Hematopoietic multipotent progenitor cell treated with erythropoietin and hydrocortisone succinate and interleukin-3 and kit ligand, for 4 days (in vitro differentiated cells): Measurements from ENCODE around the gene DEUP1.
A peak's percentile ranks its signal among the peaks of the same experiment; 100 is the strongest.
"Not testable (repeated sequence)": the region's sequence is repeated elsewhere in the genome, so short reads cannot be mapped to it uniquely, and the experiment has no call there.

Source experiments
- DNase-seq: peaks from one replicate; pipeline ENCODE4 v3.0.0-alpha.2; 2015

The DEUP1 gene

DNA sequence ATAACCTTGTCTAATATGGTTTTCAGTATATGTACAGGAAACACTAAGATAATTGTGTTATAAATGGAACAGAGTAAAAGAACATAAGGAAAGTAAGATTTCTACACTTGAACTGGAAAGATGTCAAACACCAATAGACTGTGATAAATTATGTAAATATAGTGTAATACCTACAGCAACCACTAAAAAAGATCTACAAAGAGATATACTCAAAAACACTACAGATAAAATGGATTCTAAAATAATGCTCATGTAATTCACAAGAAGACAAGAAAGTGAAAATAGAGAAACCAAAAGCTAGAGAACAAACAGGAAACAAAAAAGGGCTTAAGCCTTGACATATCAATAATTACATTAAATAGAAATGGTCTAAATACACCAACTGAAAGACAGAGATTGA lies 30.9 kb downstream of the DEUP1 start:
- no peak for DNase-seq

DNA sequence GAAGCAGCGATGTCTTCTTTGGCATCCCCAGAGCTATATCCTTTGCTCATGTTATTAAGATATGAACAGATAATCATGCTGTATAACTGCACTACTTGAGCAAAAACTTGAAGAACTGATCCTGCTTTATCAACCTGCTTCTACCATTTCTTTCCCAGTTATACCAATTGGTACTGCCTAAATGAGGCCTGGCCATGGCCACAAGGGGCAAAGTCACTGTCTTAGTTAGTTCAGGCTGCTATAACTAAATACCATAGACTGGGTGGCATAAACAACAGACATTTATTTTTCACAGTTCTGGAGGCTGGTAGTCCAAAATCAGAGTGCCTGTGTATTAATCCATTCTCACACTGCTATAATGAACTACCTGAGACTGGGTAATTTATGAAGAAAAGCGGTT lies 37.5 kb downstream of the DEUP1 start:
- no peak for DNase-seq

DNA sequence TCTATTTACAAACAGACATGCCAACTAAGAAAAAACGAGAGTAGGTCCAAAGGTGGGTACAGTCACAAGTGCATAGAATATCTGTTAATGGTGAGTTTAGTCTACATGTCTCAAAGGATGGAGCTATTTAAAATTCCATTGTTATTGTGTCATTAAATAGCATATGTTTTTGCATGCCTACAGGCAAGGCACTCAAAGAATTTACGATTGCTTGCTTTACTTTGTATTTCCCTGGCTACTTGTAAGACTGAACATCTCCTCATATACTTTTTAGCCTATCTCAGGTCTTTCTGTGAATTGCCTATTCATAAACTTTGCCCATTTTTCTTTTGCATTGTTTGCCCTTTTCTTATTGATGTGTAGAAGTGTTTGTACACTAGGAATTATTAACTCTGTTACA lies 39.7 kb downstream of the DEUP1 start:
- DNase-seq: no peak

DNA sequence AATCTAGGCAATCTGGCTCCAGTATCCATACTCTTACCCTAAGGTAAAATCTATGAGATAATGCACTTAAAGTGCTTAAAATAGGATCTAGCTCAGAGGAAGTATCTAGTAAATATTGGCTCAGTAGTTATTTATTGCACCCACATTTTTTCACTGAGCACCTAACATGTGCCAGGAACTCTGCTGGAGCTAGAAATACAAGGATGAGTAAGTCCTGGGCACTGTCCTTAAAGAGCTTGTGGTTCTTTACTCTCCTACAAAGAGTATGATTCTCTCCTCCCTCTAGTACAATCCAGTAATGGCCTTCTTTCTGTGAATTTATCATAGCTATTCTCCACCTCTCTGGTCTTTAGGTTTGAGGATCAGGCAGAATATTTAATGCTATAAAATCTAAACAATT lies 59.2 kb downstream of the DEUP1 start:
- DNase-seq: no peak

DNA sequence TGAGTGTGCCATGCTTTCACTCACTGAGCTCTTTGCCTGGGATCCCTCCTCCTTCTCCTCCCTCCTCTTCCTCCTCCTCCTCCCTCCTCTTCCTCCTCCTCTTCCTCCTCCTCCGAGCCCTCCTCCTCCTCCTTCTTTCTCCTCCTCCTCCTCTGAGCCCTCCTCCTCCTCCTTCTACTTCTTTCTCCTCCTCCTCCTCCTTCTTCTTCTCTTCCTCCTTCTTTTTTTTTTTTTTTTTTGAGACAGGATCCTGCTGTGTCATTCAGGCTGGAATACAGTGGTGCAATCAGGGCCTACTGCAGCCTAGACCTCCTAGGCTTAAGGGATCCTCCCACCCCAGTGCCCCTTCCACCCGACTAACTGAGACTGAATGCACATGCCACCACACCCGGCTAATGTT lies 62.3 kb downstream of the DEUP1 start:
- no peak for DNase-seq

DNA sequence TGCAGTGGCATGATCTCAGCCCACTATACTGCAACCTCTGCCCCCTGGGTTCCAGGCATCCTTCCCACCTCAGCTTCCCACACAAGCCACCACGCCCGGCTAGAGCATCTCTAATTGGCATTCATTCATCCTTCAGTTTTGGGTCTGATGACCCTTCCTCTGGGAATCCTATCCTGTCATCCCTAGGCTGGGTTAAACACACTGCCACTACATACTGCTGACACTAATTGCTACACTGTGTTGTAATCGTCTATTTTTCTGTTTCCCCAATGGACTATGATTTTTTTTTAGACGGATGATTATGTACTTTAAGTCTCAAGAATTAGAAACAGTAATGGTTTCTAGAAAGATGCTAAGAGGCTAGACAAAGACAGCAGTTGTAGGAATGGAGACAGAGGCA lies 62.8 kb downstream of the DEUP1 start:
- no peak for DNase-seq

DNA sequence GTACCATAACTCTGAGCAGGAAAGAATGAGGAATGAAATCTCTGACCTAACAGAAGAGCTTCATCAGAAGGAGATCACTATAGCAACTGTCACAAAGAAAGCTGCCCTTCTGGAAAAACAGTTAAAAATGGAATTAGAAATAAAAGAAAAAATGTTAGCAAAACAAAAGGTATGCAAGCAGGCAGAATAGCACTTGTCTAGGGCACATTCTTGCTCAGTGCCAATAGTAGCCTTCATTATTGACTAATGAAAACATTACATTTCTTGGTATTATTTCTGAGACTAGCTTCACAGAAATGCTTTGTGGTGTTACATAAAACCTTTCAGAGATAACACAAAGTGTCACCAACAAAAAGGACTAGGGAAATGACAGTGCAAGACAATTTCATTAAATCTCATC lies 63.9 kb downstream of the DEUP1 start:
- no peak for DNase-seq

DNA sequence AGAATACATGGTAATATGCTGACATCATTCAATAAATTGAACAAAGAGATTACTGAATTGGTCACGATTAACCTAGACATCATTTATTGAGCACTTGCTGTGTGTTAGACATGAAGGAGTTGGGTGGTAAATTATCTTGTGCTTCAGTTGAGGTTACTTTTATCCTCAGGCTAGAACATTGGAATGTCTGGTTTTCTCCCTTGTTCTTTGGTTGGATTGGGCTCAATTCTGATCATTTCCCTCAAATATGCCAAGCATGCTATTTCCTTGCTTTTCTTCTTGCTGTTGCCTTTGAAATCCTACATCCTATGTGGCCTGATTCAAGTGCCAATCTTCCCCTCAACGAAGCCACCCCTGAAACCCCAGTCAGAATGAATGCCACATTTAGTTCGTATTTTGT lies 65.8 kb downstream of the DEUP1 start:
- no peak for DNase-seq

DNA sequence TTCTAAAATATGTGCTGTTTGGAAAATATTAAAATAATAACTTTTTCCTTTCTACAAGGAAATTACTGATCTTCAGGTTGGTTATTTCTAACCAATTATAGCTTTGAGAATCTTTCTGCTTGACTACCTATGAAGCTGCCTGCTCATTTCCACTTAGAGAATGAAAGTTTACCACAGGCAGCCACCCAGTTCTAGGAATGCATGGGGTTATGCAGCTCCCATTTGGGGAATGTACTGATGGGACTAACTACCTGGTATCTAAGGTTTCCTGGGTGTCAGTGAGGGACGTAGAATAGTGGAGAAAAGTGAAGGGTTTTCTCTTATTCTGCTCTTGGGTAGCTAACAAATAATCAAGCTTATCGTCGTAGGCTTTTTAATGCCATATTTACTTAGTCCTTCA lies 73.4 kb downstream of the DEUP1 start:
- DNase-seq: no peak

DNA sequence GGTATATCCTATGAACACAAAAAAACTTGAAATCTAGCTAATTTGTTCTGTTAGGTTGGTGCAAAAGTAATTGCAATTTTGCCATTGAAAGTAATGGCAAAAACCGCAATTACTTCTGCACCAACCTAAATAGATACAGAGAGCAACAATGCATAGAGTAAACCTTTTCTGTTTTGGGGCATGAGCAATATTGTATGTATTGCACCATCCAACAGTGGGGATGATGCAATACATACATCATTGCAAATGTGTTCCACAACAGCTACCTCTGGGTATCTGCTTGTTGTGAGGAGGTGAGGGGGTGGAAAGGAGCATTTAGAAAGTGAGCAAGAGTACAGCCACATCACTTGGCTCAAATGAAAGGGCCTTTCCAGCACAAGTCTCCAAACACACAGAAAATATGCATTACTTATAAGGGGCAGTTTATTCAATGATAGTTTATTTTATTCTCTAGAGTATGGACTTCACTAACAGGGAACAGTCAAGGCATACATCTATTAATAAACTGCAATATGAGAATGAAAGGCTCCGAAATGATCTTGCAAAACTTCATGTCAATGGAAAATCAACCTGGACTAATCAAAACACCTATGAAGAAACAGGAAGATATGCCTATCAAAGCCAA lies 77.3 kb downstream of the DEUP1 start:
- DNase-seq: peak; percentile 19

DNA sequence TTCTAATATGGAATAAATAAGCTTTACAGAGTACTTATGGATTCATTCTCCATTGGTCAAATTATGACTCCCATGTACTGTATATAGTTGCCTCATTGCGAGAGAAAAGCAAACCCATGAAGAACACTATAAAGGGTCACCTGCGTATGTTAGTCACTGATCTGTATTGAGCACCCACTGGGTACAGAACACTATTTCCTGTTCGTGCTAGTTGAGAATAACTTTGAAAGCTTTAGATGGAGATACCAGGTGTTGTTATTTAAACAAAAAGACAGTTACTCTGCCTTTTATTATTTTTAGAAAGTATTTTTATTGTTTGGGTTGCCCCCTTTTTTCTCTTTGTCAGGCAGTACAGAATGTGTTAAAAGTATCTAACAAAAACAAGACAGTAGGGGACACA lies 79.9 kb downstream of the DEUP1 start:
- DNase-seq: no peak

DNA sequence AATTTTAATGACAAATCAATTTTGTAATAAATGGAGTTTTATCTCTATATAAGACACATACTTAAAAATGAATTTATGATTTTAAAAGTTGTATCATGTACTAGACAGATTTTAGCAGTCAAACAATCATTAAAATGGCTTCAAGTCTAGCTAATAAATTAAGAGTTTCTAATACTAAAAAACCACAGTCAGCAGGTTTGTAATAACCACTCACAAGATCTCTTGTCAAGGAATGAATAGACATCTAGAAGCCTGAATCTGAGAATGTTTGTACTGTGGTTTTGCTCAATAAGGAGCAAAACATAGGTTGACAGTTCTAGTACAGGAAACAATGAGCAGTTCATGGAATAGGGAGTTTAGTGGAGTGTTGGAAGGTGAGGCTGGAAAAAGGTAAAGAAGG lies 81.2 kb downstream of the DEUP1 start:
- no peak for DNase-seq

DNA sequence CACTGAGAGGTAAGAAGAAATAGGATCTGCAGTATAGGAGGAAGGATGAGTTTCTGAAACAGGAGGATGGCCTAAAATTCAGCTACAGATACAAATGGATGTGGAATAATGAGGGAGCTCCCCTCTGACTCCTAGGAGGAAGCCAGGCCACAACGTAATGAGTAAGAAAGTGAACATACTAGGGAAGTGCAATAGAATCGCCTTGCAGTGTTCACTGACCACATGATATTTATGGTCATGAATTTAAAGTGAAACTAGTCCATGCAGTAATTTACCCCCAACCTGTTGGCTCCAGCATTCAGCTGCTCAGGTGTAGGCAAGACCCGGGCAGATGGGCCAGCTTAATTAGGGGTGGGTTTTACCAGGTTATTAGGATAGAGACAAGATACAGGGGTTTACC lies 101.7 kb downstream of the DEUP1 start:
- no peak for DNase-seq

DNA sequence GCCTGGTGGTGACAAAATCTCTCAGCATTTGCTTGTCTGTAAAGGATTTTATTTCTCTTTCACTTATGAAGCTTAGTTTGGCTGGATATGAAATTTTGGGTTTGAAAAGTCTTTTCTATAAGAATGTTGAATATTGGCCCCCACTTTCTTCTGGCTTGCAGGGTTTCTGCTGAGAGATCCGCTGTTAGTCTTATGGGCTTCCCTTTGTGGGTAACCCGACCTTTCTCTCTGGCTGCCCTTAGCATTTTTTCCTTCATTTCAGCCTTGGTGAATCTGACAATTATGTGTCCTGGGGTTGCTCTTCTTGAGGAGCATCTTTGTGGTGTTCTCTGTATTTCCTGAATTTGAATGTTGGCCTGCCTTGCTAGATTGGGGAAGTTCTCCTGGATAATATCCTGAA lies 112.7 kb downstream of the DEUP1 start:
- not testable (repeated sequence) for DNase-seq

DNA sequence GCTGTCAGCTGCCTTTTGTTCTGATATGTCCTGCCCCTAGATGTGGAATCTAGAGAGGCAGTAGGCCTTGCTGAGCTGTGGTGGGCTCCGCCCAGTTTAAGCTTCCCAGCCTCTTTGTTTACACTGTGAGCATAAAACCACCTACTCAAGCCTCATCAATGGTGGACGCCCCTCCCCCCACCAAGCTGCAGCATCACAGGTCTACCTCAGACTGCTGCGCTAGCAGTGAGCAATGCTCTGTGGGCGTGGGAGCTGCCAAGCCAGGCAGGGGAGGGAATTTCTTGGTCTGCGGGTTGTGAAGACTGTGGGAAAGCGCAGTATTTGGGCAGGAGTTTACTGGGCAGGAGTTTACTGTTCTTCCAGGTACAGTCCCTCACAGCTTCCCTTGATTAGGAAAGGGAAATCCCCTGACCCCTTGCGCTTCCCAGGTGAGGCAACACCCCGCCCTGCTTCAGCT lies 114.1 kb downstream of the DEUP1 start:
- no peak for DNase-seq

DNA sequence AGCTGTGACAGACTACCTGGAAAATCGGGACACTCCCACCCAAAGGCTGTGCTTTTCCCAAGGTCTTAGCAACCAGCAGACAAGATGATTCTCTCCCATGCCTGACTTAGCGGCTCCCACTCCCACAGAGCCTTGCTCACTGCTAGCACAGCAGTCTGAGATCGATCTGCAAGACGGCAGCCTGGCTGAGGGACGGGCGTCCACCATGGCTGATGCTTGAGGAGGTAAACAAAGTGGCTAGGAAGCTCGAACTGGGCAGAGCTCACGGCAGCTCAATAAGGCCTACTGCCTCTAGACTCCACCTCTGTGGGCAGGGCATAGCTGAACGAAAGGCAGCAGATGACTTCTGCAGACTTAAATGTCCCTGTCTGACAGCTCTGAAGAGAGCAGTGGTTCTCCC lies 127.7 kb downstream of the DEUP1 start:
- DNase-seq: no peak

DNA sequence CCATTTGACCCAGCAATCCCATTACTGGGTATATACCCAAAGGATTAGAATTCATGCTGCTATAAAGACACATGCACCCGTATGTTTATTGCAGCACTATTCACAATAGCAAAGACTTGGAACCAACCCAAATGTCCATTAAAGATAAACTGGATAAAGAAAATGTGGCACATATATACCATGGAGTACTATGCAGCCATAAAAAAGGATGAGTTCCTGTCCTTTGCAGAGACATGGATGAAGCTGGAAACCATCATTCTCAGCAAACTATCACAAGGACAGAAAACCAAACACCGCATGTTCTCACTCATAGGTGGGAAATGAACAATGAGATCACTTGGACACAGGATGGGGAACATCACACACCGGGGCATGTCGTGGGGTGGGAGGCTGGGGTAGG lies 133.1 kb downstream of the DEUP1 start:
- not testable (repeated sequence) for DNase-seq

DNA sequence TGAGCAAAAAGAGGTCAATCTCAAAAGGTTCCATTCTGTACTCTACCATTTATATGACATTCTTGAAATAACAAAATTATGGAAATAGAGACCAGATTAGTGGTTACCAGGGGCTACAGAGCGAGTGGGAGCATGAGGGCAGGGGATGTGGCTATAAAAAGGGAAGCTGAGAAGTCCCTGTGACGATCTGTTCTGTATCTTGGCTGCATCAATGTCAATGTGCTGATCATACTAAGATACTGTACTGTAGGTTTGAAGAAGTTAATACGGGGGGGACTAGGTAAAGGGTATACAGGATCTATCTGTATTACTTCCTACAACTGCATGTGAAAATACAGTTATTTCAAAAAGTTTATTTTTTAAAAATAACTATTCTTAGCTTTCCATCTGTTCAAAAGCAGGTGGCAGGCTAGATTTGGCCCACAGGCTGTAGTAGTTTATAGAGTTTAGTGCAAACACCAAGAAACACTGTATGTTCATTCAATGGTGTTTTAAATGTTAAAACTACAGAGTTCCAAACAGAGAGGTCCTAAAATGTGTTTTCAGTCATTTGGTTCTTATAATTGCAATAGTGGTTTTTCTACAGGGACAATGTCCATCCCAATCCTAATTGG lies 134.5 kb downstream of the DEUP1 start:
- DNase-seq: peak; percentile 58

DNA sequence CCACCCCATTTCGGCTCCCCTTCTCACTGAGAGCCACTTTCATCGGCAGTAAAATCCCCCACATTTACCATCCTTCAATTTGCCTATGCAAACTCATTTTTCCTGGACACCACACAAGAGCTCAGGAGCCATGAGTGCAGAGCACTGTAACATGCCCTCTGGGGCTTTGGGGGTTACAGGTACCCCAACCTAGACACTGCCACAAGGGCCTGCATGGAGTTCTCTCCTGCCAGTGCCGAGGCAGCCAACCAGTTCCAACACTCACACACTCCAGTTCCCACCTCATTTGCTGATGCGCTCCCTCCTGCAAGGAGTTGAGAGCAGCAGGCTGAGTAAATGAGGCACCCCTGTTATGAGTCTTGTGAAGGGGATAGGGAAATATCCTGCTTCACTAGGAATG lies 136.5 kb downstream of the DEUP1 start:
- DNase-seq: no peak

DNA sequence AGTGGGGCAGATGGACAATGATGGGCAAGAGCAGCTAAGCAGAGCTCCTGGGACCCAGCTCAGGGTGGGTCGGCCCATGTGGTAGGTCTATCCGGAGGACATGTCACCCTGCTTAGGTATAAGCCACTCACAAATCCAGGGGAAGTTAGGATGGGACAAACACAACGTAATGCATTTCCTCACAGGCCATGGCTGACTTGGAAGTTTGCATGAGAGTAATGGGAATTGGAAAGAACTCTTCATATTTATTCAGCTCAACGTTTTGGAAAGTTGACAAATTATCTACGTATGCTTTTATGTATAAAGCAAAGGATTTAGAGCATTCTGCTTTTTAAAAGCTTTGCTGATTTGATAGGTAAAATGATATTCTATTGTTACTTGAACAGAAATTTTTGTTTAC lies 137.7 kb downstream of the DEUP1 start:
- DNase-seq: no peak

DNA sequence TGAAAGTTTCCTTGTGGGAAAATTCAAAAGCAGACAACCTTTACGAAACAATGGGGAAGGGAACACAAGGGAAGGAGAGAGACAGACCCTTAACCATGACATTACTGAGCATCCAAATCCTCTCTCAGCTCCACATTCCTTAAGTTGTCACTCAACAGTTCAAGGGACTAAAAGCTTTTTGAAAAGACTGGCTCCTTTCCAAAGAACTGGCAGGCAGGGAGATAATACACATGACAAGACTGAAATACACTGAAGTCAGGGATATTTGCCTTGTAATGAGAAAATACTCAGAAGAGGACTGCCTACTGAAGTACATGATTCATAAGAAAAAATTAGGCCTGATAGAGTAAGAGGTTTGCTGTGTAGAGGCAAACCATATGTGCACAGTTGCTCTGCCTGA lies 143.6 kb downstream of the DEUP1 start:
- no peak for DNase-seq

DNA sequence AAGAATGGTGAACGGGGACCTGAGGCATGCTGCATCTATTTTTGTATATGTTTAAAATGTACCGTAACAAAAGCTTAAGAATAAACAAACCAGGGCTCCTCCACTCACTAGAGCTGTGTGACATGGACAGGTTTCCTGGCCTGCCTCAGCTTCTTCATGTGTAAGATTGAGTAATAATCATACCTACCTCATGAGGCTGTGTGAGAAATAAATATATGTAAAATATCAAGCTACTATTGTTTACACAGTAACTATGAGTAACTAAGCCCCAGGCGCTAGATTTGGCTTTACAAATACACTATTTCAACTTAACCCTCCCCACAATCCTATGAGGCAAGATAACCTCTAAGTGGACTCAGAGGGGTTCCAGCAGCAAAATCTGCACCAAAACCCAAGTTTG lies 146.3 kb downstream of the DEUP1 start:
- DNase-seq: no peak

DNA sequence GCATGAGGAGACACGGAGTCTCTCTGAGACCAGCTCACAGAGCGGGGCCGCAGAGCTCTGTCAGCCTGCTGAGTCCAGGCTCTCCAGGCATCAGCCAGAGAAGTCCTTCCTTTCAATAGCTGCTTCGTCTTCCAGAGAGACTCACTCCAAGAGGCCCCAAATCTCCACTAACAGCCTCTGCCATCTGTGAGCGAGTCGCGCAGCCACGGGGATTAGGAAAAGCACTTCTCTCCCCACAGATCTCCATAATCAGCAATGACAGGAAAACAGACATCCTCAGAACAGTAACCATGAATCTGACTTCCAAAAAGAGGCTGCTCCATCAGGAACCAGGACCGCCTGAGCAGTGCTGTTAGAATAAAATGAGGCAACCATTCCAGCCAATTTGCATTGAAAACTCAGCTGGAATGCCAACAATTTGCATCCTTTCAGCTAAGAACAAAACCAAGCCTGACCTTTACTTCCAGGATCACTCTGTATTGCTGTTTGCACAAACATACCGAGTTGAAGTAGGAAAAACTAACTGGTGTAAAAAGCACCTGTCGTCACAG lies 147.2 kb downstream of the DEUP1 start:
- DNase-seq: no peak

DNA sequence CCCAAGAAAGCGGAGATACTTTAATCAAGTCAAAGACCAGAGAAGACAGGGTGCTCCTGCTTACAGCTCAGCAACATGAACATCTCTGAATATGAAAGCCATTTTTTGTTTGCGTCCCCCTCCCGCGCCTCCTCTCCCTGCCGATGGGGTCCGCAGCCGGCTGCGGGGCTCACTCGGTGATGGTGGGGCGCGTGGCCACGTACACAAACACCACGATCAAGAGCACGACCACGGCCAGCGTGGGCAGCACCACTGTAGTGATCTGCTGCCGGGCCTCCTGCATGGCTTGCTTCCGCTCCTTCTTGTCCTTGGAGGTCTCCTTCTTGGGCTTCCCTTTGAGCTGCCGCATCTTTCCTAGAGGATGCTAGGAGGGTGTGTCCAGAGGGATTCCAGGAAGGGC lies 148.3 kb downstream of the DEUP1 start:
- DNase-seq: no peak

DNA sequence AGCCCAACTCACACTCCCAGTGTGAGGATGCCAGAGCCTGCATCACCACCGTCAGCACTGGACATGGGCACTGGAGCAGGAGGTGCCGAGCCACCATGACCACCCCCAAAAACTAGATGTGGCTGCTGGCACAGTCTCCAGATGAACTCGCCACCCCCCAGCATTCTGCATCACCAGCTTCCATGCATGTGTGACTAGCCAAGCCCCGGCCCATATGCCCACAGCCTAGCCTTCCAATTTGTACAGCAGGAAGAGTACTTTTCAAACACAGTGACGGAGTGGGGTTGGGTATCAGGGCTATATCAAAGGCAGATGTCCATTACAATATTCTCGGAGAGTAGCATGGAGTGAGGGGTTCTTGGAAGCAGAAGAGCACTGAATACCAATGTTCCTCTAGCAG lies 149.7 kb downstream of the DEUP1 start:
- no peak for DNase-seq
